LNCaP clone FGC (cell line): Measurements from ENCODE around the gene EPX.

Experiments
- DNase-seq: peaks from one replicate; pipeline ENCODE4 v3.0.0-alpha.2; 2011; ENCODE audit warnings: low read depth
- H3K4me3 ChIP-seq: 2 replicates; pipeline ENCODE4 v1.5.1; 2011; ENCODE audit warnings: mild to moderate bottlenecking, low read depth, low read length, control low read depth
- TF ChIP-seq, protein P1 (sequence below): IDR thresholded peaks from 2 replicates; pipeline ENCODE4 v1.5.1; 2012; ENCODE audit warnings: mild to moderate bottlenecking; ENCODE audit not compliant: control insufficient read depth, insufficient read depth; ENCODE audit errors: extremely low read depth

The EPX gene

DNA sequence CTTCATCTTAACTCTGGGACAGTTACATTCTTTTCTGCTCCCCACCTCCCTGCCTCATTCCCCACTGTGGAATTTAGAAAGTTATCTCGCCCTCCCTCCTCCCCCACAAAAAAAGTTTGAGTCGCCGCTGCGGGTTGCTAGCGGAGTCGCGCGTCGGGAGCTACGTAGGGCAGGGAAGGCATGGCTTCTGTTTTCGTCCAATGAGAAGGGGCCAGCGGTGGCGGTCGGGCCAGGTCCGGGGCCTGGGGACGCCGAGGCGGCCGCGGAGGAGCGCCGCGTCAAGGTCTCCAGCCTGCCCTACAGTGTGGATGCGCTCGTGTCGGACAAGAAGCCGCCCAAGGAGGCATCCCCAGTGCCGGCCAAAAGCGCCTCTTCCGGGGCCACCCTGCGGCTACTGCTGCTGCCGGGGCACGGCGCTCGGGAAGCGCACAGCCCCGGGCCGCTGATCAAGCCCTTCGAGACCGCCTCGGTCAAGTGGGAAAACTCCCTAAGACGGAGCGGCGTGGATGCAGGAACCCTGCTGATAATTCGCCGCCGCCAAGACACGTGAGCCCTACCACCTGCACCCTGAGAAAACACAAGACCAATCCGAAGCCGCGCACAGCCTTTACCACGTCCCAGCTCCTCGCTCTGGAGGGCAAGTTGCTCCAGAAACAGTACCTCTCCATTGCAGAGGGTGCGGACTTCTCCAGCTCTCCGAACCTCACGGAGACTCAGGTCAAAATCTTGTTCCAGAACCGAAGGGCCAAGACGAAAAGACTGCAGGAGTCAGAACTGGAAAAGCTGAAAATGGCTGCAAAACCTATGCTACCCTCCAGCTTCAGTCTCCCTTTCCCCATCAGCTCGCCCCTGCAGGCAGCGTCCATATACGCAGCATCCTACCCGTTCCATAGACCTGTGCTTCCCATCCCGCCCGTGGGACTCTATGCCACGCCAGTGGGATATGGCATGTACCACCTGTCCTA, 35.4 kb upstream of the EPX start:
- DNase-seq = no peak
- no peak overlapping the region for H3K4me3 ChIP-seq
- TF ChIP-seq, protein P1, sequence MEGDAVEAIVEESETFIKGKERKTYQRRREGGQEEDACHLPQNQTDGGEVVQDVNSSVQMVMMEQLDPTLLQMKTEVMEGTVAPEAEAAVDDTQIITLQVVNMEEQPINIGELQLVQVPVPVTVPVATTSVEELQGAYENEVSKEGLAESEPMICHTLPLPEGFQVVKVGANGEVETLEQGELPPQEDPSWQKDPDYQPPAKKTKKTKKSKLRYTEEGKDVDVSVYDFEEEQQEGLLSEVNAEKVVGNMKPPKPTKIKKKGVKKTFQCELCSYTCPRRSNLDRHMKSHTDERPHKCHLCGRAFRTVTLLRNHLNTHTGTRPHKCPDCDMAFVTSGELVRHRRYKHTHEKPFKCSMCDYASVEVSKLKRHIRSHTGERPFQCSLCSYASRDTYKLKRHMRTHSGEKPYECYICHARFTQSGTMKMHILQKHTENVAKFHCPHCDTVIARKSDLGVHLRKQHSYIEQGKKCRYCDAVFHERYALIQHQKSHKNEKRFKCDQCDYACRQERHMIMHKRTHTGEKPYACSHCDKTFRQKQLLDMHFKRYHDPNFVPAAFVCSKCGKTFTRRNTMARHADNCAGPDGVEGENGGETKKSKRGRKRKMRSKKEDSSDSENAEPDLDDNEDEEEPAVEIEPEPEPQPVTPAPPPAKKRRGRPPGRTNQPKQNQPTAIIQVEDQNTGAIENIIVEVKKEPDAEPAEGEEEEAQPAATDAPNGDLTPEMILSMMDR = no peak

DNA sequence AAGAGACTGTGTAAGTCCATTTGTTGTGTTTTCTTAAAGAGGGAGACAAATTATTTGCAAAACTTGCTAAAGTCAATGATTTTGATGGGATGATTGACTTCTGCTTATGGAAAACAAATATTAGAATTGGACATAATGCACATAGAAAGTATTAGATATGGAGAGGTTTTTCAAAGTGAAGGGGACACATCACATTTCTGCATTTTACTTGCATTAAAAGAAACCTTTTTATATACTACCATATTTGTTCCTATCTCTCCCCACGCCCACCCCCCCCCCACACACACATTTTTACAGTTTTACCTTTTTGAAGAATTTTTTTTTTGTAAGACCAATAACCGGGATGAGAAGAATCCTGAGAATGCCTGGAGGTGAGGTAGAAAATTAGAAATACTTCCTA, 34.3 kb upstream of the EPX start:
- H3K4me3 ChIP-seq = no peak overlapping the region
- TF ChIP-seq, protein P1 = no peak
- DNase-seq = no peak

DNA sequence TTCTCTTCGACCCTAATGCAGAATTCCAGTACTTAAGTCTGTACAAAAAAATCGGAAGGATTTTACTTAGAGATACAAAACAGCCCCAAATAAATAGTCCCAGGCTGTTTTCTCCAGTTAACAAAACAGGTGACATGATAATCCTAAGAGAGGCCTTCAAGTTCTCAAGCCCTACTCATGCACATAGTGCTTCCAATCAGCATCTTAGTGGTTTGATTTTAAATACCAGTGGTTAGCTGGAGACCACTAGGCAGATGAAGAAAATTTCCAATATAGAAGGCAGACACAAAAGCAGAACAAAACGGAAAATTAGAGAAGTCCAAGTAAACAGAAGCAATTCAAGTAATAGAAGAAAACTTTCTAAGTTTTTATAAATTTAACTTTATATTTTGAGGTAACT, 31.0 kb upstream of the EPX start:
- no peak for DNase-seq
- TF ChIP-seq, protein P1 = no peak
- no peak overlapping the region for H3K4me3 ChIP-seq

DNA sequence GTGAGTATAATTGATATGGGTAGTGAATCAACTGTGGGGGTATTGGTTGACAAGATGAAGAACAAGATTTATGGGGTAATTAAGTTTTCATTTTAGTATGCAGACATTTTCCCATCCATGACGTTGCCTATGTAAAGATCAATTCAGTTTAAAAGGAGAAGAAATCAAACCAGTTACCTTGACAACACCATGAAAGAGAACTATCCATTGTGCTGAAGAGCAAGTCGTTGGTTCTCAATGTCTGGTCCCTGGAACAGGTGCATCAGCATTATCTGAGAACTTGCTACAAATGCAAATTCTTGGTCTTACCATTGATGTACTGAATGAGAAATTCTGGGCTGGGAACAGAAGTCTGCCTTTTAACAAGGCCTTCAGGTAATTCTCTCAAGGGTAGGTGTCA, 26.5 kb upstream of the EPX start:
- no peak for DNase-seq
- H3K4me3 ChIP-seq = no peak overlapping the region
- TF ChIP-seq, protein P1 = no peak

DNA sequence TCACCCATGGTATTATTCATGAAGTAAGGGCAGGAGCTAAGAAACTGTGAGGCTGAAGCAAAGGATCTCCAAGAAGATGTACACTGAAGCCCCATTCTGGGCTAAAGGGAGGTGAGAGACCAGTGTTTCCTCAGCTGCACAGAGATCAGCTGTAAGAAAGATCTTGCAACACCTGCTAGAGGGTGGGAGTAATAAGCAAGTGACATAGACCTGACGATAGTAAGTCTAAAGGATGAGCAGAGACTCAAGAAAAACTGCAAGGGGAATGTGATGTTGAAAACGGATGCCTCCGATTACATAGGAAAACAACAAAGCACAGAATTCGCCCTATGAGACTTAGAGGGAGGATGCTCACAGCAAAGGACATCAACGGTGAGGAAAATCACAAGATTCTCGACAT, 25.8 kb upstream of the EPX start, which contains the start of gene OR4D2:
OR4D2 (plus strand) TSS at position 301 of the 400 bp plus-strand sequence. CDS start 2,674 bp downstream, outside the sequence.
- TF ChIP-seq, protein P1 = no peak
- H3K4me3 ChIP-seq = no peak within 1 kb of the TSS
- no peak for DNase-seq

DNA sequence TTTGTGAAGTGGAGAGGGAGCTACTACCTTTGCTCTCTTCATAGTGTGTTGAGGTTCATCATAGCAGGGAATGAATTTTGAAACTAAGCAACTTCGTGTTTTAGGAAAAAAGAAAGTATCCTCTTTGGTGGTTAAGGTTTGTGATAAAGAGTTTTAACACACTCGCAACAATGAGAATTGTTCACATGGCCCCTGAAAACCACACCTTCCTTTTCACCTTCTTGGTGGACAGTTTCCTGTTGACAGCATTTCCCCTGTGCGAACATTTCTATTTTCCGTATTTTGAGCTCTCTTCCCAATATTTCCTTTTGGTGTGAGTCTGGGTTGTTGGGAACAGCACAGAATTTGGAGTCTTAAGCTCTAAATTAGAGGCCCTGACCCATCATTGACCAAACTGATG, 21.9 kb upstream of the EPX start:
- TF ChIP-seq, protein P1 = no peak
- no peak for DNase-seq
- H3K4me3 ChIP-seq = no peak overlapping the region
